Stomach (tissue), 4 donors: ENCODE results near the gene TET3.

ENCODE experiments used
- POLR2A ChIP-seq, 4 donors: fragments of 450-650 bp; IDR thresholded peaks; one replicate each; pipeline ENCODE4 v1.6.1; 2016; ENCODE audit warnings: antibody characterized with exemption in 4 of 4, control low read depth in 2 of 4, mild to moderate bottlenecking in 1 of 4, moderate library complexity in 1 of 4
- TF ChIP-seq, protein P1 (sequence below), 7 experiments: fragments of 450-650 bp in 4 of 7; fragments of 200-600 bp in 3 of 7; sonication (generic) in 3 of 7; IDR thresholded peaks; one replicate each; pipeline ENCODE4 v1.5.1; 2016 to 2019; ENCODE audit warnings: antibody characterized with exemption in 7 of 7, control low read depth in 2 of 7, mild to moderate bottlenecking in 1 of 7

DNA sequence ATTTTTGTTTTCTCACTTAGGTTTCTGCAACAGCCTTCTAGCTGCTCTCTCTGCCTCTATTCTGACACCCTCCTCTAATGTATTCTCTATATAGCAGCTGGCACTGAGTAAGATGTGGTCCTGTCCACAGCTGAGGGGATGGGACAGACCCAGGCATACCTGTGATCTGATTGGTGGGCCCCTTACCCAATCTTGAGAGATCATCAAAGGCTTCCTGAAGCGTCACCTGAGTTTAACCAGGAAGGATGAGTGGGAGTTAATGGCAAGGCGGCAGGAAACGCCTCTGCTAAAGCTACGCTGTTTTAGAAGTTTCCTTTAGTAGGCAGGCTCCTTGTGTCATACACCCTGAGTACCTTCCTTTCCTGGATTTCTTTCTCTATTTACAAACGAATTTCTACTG lies 5.7 kb upstream of the TET3 start:
- TF ChIP-seq, protein P1, sequence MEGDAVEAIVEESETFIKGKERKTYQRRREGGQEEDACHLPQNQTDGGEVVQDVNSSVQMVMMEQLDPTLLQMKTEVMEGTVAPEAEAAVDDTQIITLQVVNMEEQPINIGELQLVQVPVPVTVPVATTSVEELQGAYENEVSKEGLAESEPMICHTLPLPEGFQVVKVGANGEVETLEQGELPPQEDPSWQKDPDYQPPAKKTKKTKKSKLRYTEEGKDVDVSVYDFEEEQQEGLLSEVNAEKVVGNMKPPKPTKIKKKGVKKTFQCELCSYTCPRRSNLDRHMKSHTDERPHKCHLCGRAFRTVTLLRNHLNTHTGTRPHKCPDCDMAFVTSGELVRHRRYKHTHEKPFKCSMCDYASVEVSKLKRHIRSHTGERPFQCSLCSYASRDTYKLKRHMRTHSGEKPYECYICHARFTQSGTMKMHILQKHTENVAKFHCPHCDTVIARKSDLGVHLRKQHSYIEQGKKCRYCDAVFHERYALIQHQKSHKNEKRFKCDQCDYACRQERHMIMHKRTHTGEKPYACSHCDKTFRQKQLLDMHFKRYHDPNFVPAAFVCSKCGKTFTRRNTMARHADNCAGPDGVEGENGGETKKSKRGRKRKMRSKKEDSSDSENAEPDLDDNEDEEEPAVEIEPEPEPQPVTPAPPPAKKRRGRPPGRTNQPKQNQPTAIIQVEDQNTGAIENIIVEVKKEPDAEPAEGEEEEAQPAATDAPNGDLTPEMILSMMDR (IDR thresholded peaks at IDR 0.05), result no peak
- no peak for TF ChIP-seq POLR2A (IDR thresholded peaks at IDR 0.05)
